ENCODE results near the gene CACNA1C.

CACNA1C gene

DNA sequence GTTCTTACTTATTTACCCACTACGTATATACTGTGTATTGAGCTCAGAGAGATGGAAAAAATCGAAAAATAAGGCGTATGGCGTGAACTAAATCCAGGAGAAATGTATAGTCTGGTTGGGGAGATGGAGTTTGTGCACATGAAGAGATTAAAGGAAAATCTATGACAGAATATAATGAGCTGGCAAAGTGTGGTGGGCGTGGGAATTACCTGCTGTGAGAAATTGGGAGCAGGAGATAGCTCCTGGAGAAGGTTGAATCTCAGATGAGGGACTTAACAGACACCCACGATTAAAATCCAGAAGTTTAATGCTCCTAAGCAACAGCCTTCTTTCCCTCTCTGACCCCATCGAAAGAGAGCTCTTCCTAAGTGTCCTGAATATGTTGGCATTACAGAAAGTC is 517.8 kb downstream of the CACNA1C start:
- DNase-seq: no peak

DNA sequence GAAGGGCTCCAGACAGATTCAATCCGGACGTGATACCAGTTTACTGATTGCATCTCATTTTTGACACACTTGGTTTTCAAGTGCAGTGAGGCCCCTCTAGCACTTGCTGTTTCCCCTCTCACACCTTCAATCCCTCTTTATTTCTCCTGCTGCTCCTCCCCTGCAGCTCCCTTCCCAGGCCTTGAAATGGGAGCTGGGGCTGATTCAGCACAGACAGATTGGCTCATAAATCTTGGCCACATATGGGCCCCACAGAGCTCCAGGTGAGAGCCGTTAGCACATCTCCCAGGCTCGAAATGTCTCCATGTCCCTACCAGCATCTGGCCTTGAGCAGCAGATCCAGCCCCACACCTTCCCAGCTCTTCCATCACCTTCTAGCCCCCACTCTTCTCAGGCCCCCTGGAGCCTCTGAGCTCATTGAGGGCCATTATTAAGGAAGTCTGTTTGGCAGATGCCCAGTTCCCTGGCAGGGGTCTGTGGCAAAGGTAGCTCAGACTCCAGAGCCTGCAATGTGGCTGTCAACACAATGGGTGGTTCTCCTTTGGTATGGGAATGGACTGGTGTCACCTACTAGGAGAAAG is 521.7 kb downstream of the CACNA1C start:
- no peak for DNase-seq

DNA sequence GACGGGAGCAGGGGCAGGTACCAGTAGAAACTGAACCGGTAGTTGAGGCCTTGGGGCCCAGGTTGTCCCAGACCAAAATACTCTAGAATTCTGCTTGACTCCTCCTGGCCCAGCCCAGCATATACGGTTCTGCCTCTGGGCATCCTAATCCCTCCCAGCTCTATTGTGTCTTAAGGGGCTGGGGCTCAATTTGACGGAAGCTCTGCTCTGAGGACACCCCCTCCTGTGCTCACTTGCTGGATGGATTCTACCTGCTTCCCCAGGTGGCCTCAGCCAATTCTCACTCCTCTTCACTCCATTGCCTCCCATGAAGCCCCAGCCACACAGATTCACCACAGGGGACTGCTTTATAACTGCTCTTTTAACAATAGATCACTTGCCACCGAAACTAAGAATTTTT is 522.5 kb downstream of the CACNA1C start:
- no peak for DNase-seq

DNA sequence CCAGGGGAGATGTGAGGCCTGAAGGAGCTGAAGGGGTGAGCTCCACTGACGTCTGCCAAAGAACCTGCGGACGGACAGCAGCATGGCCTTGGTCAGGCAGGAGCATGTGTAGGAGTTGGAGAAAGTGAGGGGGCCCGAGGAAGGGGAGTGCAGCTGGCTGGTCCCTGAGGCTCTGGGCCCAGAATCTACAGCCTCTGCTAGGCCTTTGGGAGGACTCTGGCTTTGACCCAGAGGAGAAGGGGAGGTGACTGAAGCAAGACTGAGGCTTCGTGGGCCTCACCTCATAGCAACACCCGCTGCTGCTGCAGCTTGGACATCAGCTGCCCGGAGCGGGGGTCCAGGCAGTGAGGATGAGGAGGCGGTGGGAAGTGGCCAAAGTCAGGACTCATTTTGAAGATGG is 525.4 kb downstream of the CACNA1C start:
- DNase-seq: no peak

DNA sequence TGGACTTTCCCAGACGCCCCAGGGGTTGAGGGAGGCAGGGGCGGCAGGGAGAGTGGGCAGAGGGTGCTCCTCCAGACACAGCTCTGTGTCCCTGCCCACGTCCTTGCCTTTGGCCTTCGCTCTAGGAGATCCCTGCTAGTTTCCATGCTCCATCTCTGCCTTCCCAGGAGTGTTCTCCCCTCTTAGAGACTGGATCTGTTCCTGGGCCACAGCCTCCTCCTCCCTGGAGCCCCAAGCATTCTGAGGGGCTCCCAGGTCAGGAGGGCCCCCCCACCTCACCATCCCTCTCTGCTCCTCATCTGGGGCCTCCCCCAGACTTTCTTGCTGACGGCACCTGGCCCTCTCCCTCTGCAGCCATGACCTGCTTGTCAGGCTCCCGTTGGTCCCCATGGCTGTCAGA is 526.0 kb downstream of the CACNA1C start:
- no peak for DNase-seq

DNA sequence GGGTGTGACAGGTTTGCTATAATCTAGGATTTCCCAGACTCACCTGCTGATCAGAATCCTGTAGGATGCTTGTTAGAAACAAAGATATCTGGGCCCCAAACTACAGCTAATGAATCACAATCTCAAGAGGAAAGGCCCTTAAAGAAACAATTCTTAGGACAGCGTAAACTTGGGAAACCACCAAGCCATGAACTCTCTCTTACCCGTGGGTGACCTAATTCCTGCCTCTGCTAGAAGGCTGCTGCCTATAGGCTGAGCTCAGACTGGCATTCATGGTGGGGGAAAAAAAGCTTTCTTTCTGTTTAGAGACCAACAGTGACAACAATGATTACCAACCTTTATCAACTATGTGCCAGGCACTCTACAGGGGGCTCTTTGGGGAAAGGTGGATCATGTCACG is 528.0 kb downstream of the CACNA1C start:
- no peak for DNase-seq

DNA sequence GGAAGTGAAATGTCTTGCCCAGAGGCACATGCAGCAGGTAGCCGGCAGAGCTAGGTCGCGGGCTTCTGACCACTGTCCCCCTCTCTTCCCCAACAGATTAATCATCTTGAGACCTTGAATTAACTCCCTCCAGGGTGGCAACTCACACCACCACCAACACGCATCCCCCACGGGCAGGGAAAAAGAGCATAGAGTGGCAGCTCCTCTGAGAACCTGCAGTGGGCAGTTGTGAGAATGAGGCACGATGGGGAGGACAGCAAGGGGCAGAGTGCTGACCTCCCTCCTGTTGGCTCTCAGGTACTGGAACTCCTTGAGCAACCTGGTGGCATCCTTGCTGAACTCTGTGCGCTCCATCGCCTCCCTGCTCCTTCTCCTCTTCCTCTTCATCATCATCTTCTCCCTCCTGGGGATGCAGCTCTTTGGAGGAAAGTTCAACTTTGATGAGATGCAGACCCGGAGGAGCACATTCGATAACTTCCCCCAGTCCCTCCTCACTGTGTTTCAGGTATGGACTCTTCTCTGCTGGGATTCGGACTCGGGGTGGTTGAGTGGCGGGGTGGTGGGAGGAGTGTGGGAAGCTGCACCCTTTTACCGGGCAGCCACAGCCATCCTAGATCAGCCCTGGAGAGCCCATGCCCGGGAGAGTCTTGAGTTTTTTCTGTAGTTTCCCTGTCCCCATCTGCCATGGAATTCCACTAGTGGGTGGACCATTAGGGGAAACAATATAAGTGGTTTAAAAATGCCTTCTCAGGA is 528.7 kb downstream of the CACNA1C start:
- DNase-seq: no peak

DNA sequence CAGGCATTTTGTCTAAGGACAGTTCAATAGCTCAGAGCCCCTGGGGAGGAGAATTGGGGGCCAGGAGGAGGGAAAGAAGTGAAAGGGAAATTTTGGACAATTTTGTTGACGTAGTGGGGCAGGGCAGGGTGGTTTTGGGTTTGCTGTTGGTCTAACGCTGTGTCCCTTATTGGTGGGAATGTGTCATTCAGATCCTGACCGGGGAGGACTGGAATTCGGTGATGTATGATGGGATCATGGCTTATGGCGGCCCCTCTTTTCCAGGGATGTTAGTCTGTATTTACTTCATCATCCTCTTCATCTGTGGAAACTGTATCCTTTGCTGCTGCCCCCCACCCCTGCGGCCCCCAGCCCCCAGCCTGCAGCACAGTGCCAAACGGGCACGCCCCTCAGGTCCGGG is 529.8 kb downstream of the CACNA1C start:
- DNase-seq: no peak

DNA sequence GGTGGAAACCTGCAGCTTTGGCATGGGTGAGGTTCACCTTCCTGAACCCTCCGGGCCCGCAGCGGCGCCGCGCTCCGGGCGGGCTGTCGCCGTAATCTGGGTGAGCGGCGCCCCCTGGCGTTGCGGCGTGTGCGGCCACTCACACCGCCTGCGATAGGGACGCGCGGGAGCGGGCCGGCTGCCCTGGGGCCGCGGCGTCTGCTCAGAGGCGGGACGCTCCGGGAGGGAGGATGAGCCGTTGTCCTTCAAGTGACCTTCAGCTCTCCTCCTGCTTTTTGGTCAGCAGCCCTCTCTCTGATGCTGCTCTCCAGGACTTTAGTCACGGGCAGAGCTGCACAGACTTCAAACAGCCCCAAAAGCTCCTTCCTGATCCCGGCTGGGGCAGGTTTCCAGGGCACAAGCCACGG is 530.3 kb downstream of the CACNA1C start:
- no peak for DNase-seq

DNA sequence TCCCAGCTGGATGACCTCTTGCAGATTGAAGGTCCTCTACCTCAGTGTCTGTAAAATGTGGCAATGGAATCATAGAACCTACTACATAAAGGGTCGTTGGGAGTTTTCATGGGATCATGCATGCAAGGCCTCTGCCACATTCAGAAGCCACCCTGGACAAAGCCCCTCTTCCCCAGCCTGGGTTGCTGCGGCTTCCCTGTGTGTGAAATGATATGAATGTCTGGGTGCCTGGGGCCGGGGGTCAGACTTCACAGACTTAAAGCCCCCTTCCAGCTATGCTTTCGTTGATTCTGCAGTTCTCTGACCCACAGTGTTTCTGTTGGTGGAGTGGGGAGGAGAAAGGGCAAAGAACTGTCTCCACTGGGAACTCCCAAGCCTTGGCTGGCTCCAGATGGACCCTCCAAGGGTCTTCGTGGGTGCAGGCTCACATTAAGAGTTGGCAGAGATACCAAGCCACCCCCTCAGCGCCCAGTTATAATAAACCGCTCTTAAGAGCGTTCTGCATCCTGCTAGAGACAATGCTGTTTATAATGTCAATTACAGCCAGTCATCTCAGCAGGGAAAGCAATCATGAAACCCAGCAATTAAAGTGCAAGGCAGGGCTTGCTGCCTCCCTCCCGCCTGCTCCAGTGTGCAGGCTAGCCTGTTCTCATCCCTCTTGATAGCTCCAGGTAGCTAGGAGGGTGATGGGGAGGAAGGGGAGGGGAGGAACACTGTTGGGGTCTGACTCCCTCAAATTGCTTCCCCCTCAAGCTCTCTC is 531.0 kb downstream of the CACNA1C start:
- DNase-seq: peak; percentile 75

DNA sequence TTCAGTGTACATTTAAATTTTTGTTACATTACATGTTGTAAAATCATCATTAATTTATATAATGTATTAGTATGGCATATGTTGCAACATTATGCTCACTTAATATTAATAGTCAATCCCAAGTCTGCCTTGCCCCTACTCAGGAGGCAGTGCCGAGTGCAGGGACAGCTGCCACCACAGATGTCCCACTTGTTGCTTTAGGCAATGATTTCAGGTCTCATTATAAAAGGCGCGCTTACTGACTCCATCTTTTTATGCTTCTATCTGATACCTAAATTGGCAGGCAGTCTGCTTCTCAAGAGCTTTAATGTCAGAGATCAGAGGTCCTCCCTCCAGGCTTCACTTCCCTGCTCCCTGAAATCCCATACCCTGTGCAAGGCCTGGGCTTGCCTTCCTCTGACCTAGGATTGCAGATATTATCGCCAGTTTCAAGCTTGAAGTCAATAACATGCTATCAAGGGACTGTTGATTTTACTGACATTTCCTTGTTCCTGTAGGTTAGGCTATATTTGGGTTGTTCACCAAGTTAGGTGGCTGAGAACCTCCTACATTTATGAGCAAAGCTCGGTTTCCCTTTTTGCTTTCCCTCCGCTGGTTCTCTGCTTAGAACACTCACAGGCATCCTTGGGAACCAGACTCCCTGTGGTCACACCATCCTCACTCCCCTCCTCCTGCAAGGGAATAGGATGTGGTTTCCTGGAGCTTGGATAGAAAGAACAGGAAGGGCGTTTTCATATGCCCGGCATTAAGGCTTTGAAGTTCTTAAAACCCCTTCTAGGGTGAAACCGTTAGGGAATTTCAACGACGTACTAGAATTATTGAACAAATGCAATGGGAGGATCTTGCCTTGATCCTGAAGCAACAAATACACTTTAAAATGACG is 533.6 kb downstream of the CACNA1C start:
- no peak for DNase-seq

DNA sequence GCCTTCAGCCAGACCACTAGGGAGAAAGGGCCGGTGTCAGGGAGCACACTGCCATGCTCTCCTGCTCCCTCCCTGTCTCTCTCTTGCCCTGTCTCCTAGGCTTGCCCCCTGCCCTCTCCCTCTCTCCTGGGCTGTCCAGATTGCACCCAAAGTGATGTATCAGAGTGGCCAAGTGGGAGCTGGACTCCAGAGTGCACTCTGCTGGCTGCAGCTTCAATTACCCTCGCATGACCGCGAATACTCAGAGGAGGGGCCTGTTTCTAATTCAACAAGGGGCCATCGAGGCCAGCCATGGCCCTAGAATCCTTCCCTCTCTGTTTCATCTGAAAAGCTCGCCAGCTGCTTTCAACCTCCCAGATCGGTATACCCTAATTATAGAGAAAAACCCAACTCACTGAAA is 535.6 kb downstream of the CACNA1C start:
- no peak for DNase-seq

DNA sequence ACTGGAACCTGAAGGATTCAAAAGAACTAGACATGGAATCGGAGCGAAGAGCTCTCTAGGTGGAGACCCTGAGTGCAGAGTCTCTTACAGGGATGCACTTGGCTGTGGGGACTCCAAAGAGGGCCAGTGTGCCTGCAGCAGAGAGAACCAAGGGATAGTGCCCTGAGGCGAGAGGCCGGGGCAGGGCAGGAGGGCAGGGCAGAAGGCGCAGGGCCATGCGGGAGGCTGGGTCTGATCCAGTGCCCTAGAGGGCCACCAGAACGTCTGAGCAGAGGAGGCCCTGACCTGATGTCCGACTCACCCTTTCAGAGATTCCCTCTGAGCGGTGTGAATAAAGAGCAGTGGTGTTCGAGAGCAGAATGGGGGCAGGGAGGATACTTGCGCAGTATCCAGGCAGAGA is 536.6 kb downstream of the CACNA1C start:
- no peak for DNase-seq

DNA sequence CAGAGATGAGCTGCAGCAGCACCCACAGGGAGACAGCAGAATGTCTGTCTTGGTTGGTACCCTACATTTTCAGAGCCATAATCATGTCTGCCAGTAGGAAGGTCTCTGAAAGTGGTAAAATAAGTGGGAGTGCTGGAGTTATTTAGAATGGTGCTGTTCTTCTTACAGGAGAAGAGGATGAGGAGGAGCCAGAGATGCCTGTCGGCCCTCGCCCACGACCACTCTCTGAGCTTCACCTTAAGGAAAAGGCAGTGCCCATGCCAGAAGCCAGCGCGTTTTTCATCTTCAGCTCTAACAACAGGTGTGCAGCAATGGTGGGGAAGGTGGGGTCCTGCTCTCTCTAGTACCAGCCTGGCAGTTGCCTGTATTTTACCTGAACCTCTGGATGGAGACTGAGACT is 540.3 kb downstream of the CACNA1C start:
- no peak for DNase-seq

DNA sequence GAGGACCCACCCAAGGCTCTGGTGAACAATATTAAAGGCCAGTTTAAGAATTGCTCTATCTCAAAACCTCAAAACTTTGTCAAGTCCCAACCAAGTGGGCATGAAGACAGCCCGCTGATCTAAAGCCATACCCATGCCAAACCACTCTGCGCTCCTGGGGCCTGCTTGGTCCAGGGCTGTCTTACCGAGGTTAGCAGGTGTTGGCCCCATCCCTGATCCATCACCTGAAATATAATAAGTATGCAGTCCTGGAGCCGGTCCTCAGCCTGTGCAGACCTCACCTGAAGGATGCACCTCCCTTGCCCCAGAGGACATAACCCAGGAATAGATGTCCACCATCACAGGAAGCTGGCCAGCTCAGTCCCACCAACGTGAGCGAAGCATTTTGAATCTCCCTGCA is 543.7 kb downstream of the CACNA1C start:
- no peak for DNase-seq

DNA sequence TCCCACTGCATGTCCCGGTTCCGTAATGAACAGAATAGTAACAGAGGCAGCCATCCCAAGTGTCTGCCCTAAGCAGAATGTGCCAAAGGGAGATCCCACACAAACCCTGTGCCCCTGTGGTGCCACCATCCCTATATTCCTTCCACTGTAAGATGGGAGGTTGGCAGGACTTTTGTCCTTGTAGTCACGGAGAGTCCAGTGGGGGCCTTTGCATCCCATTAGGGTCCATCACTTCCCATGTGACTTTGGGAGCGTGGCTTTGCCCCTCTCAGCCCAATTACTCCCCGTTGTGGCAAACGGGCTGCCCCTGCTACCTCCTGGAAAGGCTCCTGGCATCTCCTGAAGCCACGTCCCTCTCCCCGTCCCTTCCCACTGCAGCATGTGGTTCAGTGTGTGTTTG is 552.5 kb downstream of the CACNA1C start:
- no peak for DNase-seq

DNA sequence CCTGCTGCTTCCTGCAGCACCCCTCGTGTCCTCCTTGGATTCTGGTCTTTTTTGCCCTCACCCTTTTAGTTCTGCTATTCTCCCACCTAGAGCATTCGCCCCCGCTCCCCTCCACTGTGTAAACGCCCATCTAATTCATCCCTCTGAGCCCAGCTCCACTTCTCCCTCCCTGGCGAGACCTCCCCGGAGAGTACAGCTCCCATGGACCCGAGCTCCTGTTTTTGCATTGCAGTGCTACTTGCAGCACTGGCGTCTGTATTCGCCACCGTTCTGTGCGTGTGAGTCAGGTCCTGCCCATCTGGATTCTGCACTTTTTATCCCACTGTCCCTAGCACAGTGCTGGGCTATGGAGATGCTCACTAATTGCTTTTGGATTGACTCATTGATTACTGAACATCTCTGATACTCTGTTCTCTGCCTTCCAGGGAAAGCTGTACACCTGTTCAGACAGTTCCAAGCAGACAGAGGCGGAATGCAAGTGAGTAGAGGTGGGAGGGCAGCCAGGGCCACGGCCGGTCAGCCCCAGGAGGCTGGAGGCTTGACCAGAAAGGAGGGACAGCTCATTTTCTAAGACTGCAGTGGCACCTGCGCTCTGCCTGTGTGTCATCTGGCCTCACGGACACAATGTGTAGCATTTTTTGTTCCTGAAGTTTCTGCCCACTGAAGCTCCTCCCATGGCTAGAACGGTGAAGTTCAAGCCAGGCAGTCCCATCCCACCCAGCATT is 553.6 kb downstream of the CACNA1C start:
- no peak for DNase-seq

DNA sequence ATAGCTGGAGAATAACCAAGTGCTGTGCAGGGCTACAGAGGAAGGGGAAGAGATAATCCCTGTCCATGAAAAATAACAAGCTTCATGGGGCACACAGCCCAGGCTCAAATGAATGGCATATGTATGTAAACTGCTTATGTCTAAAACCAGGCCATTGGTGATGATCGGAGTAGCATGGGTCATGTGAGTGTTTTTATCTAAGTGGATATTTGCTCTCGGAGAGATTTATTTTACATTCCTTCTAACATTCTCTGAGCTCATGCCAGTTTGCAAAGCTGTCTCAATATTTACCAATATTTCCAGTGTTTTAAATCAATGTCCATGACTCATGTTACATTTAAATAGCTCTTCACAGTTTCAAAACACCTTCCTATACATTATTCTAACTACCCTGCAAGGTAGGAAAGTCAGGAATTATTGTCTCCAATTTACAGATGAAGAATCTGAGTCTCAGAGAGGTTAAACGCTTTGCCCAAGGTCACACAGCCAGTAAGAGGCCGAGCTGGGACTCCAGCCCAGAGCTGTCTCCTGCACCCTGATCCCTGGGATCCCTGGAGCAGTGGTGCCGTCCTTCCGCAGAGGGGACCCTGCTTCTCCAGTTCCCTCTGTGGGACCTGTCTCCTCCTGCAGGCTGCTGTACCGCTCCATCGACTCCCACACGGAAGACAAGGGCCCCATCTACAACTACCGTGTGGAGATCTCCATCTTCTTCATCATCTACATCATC is 555.3 kb downstream of the CACNA1C start:
- no peak for DNase-seq

DNA sequence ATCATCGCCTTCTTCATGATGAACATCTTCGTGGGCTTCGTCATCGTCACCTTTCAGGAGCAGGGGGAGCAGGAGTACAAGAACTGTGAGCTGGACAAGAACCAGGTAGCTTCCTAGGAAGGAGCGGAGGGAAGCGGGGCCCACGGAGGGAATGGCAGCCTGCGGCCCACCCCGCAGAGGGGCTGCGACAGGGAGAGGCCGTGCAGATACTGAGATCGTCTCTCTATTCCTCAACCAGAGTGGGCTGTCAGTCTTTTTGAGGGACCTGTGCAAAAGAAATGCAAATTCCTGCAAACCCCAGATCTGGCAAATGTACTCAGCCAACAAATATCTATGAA is 555.8 kb downstream of the CACNA1C start:
- no peak for DNase-seq

DNA sequence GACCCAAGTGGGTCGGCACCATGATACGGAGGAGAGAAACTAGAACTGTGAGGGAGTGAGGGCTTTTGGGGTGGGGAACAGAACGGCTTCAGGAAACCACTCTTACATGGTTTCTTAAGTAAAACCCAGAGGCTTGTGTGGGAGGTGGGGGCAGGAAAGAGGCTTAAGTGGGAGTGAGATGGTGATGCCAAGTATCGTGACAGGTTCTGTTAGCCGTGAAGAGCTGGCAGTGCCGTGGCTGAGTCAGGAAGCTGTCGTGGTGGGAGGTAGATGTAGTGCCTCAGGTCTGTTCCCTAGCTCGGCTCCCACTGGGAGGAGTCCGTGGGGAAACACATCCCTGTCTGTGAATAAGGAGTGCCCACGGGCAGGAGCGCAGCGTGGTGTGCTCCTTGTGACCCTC is 556.2 kb downstream of the CACNA1C start:
- no peak for DNase-seq

DNA sequence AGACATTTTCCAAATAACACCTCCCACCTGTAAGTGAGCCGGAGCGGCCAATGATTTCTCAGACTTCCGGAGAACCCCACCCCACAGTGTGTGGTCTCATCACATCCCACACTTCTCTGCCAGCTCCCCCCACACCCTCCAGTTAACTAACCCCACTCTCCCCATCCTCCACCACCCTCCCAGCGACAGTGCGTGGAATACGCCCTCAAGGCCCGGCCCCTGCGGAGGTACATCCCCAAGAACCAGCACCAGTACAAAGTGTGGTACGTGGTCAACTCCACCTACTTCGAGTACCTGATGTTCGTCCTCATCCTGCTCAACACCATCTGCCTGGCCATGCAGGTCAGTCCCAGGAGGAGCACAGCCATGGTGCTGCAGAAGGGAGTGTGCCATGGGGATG is 557.6 kb downstream of the CACNA1C start:
- no peak for DNase-seq
